SIG-M5 treated with dmso at 0.1 percent for 504 hours (cell line): ENCODE measurements around the gene LIF.

Experiments used
- DNase-seq: peaks from one replicate; lab custom pipeline; 2025; ENCODE audit not compliant: unreplicated experiment; lab: John Stamatoyannopoulos, UW

Gene LIF

DNA sequence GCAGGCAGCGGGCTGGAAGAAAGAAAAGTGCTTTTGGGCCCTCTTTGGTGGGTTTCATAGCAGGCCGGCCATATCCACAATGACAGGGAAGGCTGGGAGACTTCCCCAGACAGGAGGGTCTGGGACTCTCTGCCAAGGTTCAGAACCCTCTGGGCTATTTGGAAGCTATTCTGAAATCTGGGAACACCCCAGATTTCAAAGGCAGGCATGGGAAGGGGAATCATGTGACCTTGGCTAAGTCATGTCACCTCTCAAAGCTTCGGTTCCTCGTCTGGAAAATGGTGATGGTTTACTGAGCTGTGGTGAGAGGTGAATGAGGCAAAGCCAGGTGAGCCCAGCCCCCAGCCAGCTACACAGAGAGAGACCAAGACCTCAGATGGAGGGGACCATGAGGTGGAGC is 38.1 kb upstream of the LIF start:
- DNase-seq, result no peak

DNA sequence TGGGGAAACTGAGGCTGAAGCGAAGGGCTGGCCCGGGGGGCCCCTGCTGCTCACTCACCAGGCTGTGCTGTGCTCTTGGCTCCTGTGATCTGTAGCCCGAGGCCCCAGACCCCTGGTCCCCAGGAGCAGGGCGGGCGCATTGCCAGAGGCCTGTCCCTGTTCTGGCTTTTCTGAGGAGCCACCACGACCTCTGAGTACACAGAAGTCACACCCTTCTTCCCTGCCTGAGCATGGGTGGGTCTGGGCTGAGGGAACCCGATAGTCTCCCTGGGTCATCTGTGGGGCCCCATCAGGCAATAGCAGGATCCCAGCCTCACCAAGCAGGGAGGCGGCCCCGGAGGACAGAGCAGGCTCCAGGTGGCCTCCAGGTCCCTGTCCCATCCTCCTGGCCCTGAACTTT is 37.6 kb upstream of the LIF start:
- DNase-seq, result no peak

DNA sequence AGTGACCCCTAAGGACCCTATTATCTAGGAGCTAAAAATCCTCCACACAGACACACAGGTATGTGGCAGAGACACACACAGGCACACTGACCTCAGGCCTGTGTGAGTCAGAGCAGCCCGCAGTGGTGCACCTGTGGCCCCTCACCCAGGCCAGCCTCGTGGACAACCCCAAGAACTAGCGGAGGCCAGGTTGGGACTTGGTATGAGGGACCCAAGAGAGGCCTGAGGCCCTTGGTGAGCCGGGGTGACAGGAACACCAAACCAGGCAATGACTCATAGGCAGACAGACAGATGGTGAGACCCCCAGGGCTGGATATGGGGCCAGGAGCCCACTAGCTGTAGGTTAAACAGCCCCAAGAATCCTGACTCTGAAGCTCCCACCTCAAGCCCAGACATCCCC is 36.8 kb upstream of the LIF start:
- DNase-seq, result no peak

DNA sequence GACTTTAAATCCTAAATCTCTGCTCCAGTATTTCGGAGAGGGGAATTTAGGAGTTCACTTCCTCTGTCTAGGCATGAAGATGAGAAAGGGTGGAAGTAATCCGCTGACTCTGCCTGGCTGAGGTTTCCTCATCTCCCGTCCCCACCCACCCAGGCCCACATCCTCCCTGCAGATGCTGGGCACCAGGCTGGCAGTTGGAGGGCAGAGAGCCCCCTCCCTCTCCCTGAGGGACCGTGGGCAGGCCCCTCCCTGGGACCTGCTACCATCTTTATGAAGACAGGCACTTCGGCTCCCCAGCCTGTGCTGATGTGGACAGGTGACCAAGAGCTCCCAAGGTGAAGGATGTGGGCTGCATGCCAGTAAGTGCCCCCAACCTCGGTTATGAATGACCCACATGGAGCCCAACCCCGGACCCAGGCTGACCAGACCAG is 36.1 kb upstream of the LIF start:
- peak; percentile 17 for DNase-seq

DNA sequence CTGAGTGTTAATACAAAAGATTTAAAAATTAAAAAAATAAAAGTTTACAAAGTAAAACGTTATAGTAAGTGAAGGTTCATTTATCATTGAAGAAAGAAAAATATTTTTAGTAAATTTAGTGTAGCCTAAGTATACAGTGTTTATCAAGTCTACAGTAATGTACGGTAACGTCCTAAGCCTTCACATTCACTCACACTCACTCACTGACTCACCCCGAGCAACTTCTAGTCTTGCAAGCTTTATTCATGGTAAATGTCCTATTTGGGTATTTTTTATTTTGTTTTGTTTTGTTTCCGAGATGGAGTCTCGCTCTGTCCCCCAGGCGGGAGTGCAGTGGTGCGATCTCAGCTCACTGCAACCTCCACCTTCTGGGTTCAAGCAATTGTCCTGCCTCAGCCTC is 33.9 kb upstream of the LIF start:
- DNase-seq, result no peak

DNA sequence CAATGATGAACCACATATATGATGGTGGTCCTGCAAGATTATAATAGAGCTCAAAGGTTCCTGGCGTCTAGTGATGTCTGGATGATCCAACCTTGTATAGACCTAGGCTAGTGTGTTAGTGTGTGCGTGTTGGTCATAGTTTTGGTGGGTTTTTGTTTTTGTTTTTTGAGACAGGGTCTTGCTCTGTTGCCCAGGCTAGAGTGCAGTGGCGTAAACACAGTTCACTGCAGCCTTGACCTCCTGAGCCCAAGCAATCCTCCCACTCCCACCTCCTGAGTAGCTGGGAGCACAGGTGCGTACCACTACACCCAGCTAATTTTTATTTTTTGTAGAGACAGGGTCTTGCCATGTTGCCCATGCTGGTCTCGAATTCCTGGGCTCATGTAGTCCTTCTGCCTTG is 33.4 kb upstream of the LIF start:
- no peak for DNase-seq

DNA sequence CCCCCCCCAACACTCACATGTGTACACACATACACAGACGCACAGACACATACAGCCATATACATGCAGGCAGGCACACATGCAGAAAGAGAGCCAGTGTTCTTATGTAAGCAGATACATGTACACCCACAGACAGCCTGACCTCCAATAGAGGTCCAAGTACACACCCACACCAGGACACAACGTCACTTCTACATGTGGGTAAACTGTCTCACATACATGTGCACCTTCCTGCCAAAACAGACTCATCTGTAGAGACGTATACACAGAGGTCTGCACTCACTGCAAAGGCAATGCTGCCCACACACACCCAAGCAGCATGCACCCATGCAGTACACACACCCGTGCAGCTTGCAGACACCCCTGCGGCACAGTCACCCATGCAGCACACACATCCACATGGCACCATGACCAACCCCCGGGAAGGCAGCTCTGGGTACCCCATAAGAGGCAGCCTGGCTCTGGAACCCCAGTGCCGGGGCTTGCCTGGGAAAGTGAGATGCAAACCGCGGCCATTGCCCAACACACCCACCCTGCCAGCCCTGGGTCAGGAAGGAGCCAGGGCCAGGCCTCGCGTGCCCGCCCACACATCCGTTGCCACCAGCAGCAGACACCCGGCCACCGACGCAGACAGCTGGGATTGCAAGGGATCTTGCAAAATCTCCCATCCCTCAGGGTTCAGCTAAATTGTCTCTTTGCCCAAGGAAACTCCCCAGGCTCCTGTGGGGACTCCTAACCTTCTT is 32.7 kb upstream of the LIF start:
- DNase-seq, result peak; percentile 81

DNA sequence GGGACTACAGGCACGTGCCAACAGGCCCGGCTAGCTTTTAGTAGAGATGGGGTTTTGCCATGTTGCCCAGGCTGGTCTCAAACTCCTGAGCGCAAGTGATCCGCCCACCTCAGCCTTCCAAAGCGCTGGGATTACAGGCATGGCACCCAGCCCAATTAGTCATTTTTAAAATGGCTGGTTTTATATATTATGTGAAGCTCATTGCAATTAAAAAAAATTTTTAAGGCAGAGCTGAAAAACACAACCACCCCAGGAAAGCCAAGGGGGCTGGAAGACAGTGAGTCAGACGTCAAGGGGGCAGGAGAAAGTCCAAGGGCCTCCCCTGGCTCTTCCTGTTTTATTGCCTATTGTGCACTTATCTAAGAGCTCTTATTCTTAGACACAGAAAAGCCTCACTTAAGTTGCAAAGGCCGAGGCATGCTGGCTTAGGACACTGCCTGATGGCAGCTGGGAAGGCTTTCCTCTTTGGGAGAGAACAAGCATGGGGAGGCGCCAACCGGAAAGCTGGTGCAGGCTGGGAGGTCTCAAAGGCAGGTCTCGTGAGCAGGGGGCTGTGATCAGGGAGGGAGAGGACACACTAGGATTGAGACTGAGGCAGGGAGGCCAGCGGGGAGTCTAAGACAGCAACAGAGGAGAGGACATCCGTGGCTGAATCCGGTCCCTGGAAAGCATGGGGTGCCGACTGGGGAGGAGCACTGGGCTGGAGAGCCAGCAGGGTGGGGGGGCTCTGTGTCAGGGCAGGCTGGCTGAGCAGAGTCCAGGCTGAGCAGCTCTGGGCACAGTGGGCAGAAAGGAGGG is 31.2 kb upstream of the LIF start:
- peak; percentile 72 for DNase-seq

DNA sequence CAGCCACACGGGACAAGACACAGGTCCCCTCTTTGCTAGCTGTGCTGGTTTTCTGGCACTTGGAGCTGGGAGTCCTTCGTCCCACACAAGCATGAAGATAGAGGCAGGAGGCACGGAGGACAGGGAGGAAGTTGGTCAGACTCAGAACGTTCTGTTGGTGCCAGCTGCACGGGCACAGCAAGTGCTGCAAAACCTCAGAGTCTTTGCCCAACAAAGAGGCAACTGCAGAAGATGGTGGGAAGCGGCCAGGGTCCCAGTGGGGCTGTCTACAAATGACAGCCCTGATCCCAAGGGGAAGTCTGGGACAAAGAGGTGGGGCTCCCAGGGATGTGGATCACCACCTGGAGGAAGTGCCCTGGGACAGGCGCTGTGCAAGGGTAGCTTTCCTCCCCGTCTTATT is 29.5 kb upstream of the LIF start:
- no peak for DNase-seq

DNA sequence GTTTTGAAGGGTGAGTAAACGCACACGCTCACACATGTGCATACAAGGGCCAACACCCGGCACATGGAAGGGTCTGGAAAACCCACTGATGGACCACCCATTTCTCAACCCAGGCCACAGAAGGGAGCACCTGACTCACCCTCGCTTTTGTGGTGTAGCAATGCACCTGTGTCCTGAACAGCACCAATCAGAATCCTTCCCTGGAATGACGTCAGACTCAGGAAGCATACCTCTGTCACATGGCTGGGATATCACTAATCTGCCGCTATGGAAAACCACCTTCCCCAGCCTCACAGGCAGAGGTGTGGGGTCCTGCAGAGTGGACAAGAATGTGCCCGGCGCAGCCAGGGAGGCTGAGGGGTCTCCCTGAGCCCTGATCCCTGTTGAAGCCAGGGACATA is 29.1 kb upstream of the LIF start:
- no peak for DNase-seq

DNA sequence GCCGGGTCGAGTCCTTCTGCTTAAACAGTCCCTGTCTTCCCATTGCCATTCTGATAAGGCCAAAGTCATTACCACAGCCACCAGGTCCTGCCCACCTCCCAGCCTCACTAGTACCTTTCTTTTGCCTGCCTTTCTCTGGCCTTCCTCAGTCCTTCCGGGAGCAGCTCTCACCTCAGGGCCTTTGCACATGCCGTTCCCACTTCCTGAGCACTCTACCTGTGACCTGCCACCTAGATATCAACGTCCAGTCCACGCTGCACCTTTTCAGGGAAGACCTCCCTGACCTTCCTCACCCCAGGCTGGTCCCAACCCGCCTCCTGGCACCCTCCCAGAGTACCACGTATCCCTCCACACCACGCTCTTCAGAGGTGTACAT is 27.9 kb upstream of the LIF start:
- DNase-seq, result no peak

DNA sequence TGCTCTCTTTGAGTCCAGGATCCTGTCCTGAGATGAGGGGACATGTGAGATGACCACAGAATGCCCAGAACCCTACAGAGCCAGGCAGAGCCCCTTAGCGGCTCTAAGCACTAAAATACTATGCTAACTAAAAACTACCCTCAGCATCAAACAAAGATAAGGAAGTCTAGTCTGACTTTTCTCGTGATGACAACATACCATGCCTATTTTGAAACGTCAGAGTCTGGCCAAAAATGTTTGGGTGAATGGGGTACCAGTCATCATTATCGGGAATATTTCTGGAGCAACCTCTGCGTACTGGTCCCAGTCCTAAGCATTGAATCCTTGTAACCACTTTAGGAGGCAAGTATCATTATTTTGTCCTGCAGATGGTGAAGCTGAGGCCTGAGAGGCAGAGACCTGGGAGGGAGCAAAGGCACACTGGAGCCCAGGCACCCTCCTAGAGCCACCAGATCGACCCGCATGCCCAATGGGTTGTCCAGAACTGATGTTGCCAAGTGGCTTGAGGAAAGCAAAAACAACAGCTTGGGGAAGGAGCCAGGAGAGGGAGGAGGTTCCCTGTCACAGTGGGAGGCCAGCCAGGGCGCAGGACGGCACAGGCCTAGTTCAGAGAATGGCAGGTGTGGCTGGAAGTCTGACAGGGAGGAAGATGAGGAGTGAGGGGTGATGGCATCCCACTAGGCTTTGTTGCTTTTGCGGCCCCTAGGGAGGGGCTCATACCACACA is 27.3 kb upstream of the LIF start:
- DNase-seq, result no peak

DNA sequence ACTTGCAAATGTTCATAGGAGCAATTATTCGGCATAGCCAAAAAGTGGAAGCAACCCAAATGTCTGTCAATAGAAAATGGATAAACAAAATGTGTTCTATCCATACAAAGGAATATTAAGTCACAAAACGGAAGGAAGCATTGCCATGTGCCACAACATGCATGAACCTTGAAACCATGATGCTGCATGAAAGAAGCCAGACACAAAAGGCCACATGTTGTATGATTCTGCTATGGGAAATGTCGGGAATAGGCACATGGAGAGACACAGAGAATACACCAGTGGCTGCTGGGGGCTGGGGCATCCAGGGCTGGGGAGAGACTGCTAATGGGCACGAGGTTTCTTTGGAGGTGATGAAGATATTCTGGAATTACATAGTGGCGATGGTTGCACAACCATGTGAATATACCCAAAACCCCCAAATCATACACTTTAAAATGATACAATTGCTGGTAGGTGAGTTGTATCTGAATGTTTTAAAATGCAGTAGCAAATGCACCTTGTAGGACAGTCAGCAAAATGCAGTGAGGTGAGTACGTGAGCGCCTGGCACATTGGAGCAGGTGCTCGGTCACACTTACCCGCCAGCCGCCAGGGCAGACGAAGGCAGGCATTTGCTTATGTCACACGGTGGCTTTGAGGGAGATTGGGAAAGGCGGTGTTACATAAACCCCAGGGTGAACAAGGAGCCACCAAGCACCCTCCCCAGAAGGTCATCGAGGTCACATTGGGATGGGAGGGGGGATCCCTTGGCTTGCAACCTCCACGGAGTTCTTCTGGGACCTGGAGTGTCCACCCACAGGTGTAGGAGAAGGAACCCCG is 26.4 kb upstream of the LIF start:
- DNase-seq, result peak; percentile 62

DNA sequence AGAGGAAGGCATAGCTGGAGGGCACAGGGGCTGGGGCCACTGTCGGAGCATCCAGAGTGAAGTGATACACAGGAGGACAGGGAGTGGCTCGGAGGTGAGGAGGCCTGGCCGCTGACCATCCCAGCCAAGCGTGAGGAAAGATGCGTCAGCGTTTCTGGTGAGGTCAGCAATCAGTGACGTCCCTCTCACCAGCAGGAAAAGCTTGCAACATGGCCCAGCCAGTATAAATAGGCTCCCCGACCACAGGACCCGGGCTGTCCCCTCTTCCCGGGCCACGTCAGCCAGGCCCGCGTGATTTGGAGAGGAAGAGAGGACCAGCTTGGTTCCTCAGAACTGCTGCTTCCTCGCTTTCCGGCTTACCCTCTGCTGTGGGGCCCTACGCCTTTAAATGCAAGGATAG is 24.3 kb upstream of the LIF start:
- peak; percentile 82 for DNase-seq

DNA sequence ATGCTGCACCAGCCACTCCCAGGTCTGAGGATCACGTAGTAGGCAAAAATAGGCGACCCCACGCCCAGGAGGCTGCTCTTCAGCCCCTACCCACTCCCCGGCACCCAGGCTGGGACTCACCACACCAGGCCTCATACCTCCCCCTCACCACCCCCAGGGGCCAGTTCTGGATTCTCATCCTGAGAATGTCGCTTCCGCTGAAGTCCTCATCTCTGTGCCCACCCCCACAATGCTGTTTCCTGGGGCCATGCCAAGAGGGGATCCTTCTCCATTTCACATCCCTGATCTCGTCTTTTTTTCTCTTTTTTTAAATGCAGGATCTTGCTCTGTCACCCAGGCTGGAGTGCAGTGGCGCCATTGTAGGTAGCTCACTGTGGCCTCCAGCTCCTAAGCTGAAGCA is 21.8 kb upstream of the LIF start:
- DNase-seq, result no peak

DNA sequence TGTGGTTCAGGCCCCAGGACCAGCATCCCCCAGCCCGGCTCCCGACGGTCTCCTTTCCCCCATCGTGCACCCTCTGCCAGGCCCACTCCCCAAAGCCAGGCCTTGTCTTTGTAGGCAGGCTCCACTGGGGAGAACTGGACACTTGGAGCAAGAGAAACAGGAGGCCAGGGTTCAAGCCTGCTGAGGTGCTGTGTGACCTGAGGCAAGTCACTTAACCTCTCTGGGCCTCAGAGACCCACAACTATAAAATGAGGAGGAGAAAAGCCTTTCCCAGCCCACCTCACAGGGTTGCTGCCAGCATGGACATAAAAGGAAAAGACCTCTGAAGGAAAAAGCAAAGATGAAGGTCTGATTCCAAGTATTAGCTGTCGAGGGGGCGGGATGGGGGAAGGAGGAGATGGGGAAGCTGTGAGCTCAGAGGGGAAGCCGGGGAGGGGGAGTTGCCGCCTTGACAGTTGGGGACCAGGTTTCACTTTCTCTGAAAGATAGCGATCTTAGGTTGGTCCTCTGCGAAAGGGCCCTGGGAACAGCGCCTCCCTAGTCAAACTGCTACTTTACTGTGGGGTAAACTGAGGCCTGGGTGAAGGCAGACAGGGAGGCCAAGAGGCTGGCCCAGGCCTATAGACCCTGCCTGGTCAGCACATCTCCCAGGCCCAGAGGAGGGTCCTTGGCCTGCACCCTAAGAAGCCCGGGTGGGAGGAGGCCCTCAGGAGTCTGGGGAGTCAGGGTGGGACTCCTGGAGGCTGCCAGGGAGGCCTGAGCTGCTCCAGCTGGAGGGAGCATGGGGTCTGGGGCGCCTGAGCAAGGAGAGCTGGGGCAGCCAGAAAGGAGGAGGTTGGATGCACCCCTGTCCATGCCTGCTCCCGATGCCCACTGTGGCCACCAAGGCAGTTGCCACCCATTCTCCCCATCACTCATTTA is 21.1 kb upstream of the LIF start:
- DNase-seq, result peak; percentile 38

DNA sequence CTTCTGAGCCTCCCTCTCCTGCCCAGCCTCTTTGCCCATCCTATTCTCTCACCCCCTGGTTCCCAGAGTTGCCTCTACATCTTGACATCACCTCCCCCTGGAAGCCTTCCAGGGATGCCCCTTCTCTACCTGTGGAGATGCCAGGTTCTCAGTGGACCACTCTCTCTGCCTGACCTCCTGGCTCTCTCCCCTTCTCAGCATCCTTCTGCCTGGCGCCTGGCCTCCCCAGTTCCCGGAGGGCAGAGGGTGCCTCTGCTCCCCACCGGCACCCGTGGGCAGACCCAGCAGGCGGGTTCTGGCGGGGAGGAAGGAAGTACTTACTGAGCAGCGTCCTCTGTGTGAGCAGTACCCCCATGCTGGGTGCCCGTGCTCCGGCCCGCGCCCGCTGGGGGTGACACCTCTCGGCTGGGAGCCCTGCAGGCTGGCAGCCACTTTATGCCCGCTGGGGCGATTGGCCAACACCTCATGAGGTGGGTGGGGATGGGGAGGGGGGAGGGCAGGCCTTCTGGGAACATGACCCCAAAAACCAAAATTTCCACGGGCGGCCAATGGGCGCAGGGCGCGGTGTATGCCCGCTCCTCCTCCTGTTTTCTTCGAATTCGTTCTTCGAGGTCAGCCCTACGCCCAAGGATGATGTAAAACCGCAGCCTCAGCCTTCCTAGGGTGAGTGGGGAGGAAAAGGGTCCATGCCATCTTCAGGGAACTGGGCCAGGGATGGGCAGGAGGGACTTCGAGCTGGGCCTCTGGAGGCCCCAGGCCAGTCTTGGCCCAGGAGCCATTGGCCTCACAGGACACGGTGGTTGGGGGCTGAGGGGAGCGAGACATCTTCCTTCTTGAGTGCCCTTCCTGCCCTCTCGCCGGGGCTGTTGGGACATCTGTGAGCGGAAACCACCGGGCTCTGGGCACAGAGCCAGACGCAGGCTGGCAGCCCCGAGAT is 20.2 kb upstream of the LIF start, which contains the start of gene OSM:
Gene OSM (minus strand): TSS at position 407 of the 937 bp plus-strand sequence. CDS start 52 bp downstream, at position 355.
- DNase-seq, result peak; percentile 76

DNA sequence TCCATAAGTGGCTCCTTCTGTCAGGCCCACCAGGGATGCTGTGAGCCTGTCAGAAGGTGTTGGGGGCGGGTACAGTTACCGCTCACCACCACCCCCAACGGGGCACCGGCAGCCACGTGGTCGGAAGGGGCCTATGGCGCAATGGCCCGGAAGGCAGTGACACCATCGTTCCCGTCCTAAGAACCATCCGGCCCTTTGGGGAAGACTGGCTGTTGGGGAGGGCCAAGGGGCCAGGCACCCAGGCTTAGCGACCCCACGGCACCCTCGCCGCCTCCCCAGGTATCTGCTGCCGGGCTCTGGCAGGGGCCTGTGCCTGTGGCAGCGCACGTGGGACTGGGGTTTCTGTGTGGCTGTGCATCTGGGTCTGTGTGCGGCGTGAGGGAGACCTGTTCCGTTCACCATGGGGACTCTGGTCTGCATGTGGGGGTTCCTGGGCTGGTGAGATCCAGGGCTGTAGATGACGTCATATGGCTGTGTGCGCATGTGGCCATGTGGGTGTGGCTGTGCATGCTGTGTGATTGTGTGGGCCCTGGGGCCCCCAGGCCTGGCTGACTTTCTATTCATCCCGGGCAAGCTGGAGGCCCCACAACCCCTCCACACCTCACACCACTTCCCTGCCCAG is 19.4 kb upstream of the LIF start:
- DNase-seq, result peak; percentile 86
